GM19455 (cell line): ENCODE results near the gene SLC25A33.
"Not testable (repeated sequence)": the region's sequence is repeated elsewhere in the genome, so short reads cannot be mapped to it uniquely, and the experiment has no call there.

ENCODE experiments used
- ATAC-seq: cut with Tn5 transposase; IDR thresholded peaks from one replicate; pipeline ENCODE4 v1.9.1; 2021; ENCODE audit not compliant: unreplicated experiment

SLC25A33 gene

GRCh38 chr1:9538669-9539164 lies 548 bp upstream of the SLC25A33 start:
- ATAC-seq: no peak

DNA sequence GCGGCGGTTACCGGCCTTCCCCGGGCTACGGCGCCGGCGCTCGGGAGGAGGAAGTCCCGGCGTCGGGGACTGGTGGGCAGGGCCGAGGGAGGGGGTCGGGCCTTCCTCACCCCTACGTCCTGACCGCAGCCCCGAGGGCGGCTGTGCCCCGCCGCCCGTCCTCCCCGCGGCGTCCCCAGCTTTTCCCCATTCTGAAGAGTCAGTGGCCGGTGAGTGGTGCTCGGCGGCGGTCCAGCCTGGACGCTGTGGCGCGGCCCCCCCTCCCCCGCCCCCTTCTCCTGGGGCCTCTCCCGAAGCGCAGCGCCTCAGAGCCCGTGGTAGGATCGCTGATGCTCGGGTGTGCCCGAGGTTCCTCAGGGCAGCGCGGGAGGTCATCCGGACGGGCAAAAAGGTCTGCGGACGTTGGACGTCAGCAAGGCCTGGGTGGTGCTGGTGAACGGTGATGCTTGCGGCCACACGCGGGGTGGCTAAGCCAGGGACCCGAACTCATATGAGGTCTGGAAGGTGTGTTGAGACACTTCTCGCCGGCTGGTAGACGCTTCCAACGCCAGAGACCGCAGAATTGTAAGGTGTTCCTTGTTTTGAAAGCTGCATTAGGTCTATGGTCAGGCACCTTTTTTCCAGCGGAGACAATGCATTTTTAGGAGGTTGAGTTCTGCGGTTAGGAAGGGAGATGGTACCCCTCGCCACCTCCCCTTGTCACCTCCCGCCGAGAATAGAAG lies 725 bp downstream of the SLC25A33 start:
- peak; percentile 54 for ATAC-seq

- no peak for ATAC-seq
Measured at GRCh38 chr1:9542430-9542829, 3.2 kb downstream of the SLC25A33 start.

GRCh38 chr1:9544926-9545325 lies 5.7 kb downstream of the SLC25A33 start:
- ATAC-seq: no peak

GRCh38 chr1:9549955-9550546 lies 10.8 kb downstream of the SLC25A33 start:
- ATAC-seq: no peak

GRCh38 chr1:9551984-9552383 lies 12.7 kb downstream of the SLC25A33 start:
- ATAC-seq: no peak

DNA sequence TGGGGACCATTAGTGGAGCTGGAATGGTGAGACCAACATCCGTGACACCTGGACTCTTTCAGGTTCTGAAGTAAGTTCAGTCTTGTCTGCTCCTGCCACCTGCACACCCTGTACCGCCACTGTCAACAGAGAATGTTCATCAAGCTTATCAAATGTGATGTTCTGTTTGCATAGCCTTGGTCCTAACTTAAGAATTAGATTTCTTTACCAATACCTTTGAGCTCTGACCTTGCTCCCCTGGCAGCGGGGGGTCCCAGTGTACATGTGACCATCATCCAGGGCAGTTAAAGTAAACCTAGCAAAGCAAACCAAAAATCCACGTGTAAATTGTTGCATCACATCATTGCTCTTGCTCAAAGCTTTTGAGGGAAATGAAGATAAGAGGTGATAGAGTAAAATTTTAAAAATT lies 14.5 kb downstream of the SLC25A33 start:
- ATAC-seq: no peak

DNA sequence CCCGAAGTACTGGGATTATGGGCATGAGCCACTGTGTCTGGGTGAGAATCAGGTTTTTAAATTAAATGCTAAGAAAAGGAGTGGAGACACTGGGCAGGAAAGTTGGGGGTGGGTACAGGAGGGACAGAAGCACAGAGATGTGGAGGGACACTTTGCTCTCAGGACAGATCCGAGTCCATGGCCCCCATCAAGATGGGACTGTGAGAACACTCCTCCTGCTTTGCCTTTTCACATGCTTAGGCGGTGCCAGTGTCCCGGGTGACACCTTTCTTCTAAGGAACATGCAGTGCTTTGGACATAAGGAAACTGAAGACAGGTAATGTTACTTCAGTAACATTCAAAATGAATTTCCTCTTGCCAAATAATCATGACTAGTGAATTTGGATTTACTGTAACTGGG lies 16.7 kb downstream of the SLC25A33 start:
- ATAC-seq: no peak

DNA sequence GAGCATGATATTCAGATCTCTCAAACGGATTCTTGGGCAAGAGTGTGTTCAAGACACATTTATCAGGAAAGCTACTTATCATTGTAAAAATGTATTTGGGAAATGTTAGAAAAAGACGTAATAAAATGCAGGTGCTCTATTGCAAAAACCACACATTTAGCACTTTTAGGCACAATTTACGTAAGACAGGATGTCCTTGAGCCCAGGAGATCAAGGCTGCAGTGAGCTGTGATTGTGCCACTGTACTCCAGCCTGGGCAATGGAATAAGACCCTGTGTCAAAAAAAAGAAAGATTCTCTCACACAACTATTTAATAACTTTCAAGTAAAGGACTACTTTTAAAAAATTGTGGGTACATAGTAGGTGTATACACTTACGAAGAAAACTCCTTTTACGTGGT lies 18.4 kb downstream of the SLC25A33 start:
- no peak for ATAC-seq

DNA sequence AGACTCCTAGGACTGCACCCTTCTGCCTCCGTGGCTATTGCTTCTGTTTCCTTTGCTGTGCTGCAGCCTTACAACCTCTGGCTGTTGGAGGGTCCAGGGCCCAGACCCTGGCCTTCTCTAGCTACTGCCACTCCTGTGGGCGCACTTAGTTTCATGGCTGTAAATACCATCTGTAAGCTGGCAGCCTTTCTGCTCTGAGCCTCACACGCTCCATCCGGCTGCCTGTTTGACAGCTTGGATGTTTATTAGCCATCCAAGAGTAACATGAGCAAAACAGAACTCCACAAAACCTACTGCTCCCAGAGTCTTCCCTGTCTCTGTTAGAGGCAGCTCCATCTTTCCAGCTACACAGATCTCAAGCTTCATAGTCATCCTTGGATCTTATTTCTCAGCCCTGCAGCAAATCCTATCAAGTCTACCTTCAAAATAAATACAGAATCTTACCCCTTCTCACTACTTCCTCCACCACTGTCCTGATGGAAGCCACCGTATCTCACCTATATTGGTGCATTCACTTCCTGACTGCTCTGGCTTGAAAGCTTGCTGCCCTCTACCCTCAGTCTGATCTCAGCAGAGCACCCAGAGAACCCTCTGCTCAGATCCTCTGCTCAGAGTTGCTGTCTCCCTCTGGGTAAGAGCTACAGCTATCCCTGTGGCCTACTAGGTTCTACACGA lies 19.1 kb downstream of the SLC25A33 start:
- ATAC-seq: no peak

DNA sequence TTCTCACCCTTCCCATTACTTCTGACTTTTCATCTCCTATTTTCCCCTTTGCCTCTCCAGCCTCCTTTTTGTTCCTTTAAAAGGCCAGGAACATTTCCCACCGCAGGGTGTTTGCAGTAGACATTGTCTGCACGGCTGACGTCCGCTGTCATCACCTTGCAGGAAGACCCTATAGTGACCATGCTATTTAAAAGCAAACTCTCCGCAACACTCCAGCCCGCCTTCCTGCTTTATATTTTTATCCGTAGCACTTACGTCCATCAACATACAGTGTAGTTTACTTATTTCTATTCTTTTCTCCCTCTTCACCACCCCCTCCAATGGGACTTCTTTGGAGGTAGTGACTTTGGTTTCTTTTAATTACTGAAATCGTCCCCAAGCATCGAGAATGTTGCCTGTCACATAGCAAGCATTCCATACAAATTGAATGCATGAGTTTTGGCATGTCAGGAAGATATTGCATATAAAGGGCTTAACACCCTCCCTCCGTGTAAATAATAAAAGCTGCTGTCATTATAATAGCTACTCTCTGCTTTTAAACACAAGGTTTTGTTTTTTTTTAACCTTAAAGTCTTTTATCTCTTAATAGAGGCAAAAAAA lies 19.8 kb downstream of the SLC25A33 start:
- ATAC-seq: no peak

DNA sequence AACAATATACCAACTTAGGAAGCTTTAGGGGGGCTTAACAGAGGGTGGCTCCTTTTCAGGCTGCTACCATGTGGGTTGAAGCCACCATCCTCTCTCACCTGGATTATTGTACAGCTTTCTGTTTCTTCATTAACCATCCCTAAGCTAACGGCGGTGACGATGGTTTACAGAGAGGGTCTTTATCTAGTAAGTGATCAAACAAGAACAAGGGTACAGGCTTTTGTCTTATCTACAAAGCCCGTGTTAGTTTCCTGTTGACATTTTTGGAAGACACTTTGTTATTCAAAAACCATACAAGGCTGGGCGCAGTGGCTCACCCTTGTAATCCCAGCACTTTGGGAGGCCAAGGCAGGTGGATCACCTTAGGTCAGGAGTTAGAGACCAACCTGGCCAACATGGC lies 20.4 kb downstream of the SLC25A33 start:
- no peak for ATAC-seq

- not testable (repeated sequence) for ATAC-seq
Measured at GRCh38 chr1:9560090-9560489, 20.8 kb downstream of the SLC25A33 start.

DNA sequence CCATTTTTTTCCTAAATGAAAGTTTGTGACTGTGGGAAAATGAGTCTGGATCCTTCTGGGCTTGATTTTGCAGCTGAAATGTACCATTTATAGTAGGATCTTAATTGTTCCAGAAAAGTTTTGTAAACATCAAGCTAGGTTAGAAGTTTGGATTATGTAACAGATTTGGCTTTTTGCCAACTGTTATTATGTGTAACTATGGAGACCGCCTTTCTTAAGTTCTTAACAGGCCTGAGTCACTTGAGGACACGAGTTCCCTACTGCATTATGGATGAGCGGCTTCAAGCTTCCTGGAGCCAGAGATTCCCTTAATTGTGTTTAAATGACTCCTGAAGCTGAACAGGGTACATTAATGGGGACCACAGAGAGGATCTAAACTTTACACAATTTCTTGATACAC lies 22.2 kb downstream of the SLC25A33 start:
- ATAC-seq: no peak

DNA sequence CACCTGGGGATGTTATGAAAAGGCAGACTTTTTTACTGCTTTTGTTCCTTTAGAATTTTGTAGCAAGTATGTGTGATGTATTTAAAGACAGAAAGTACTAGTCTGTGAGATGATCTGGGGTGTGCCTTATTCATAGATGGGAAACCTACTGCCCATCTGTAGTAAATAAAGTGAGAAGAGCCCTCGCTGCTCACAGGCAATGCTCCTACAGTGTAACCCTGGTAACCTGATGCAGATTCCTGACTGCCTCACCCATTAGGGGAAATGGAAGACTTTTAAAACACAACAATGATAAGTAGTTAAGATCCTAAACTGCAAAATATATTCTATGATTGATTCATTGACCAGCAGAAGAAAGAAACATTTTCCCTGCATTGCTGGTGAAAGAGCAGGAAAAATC lies 30.0 kb downstream of the SLC25A33 start:
- no peak for ATAC-seq

DNA sequence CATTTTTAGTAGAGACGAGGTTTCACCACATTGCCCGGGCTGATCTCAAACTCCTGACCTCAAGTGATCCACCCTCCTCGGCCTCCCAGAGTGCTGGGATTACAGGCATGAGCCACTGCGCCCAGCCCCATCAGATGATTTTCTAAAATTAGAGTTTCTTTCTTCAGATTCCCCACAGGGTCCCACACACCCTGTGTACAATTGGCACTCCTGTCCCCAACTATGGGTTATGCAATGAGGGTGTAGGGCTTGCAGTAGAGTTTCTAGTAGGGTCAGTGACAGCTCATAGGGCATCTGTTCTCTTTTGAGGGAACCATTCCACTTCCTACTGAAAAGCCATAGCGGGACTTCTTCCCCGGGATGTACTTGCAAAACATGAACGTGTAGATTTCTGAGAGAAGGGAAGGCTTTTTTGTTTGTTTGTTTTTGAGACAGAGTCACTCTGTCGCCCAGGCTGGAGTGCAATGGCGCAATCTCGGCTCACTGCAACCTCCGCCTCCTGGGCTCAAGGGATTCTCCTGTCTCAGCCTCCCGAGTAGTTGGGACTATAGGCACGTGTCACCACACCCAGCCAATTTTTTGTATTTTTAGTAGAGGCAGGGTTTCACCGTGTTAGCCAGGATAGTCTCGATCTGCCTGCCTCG lies 31.7 kb downstream of the SLC25A33 start:
- ATAC-seq: not testable (repeated sequence)

GRCh38 chr1:9573723-9574122 lies 34.5 kb downstream of the SLC25A33 start:
- ATAC-seq: no peak

GRCh38 chr1:9575486-9575885 lies 36.2 kb downstream of the SLC25A33 start:
- ATAC-seq: no peak

- ATAC-seq: no peak
Measured at GRCh38 chr1:9576903-9577302, 37.6 kb downstream of the SLC25A33 start.

- ATAC-seq: no peak
Measured at GRCh38 chr1:9577423-9577822, 38.2 kb downstream of the SLC25A33 start.

DNA sequence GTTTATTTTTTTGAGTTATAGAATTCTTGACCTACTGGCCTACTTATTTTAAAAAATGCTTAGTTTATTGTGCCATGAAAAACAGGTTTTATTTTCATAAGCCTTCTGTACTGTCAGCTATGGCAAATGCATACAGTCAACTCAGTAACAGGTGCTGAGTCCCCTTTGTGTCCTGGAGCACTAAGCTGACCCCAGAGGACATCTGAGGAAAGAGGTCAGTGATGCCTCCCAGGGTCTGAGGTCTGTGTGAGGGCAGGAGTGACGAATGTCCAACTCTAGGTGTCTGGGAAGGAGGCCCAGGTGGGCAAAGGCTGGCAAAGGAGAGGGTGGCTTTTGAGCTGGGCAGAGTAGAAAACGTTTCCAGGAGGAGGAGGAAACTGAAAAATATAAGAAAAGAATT lies 41.7 kb downstream of the SLC25A33 start:
- ATAC-seq: no peak
